NCI-H1105 (cell line): ENCODE results near the gene PLET1.
A peak's percentile ranks its signal among the peaks of the same experiment; 100 is the strongest.

Source experiments
- DNase-seq: peaks from one replicate; lab custom pipeline; 2025; lab: John Stamatoyannopoulos, UW

PLET1 gene

GRCh38 chr11:112281726-112282125 is 21.1 kb upstream of the PLET1 start:
- no peak for DNase-seq

GRCh38 chr11:112280268-112281126 is 19.8 kb upstream of the PLET1 start:
- peak; percentile 93 for DNase-seq

GRCh38 chr11:112279901-112280267 is 19.2 kb upstream of the PLET1 start:
- DNase-seq: peak; percentile 58

DNA sequence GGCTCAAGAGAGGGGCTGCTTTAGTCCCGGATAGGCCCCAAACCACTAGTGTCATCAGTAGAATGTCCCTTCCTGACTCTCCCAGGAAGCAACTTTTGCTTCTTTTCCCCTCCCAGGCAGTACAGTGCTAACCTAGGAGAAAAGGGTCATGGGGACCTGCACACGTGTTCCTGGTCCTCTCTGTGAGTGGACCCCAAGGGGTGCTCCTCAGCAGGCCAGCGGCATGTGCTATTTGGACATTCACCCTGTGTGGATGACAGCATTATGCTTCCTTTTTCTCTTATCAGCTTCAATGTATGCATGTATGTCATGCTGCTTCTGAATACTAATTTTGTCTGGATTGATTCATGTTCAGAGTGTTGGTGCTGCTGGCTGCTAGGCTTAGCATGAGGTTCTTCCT is 18.1 kb upstream of the PLET1 start:
- DNase-seq: no peak

GRCh38 chr11:112277941-112278340 is 17.3 kb upstream of the PLET1 start:
- no peak for DNase-seq

GRCh38 chr11:112277029-112277428 is 16.4 kb upstream of the PLET1 start:
- DNase-seq: no peak

DNA sequence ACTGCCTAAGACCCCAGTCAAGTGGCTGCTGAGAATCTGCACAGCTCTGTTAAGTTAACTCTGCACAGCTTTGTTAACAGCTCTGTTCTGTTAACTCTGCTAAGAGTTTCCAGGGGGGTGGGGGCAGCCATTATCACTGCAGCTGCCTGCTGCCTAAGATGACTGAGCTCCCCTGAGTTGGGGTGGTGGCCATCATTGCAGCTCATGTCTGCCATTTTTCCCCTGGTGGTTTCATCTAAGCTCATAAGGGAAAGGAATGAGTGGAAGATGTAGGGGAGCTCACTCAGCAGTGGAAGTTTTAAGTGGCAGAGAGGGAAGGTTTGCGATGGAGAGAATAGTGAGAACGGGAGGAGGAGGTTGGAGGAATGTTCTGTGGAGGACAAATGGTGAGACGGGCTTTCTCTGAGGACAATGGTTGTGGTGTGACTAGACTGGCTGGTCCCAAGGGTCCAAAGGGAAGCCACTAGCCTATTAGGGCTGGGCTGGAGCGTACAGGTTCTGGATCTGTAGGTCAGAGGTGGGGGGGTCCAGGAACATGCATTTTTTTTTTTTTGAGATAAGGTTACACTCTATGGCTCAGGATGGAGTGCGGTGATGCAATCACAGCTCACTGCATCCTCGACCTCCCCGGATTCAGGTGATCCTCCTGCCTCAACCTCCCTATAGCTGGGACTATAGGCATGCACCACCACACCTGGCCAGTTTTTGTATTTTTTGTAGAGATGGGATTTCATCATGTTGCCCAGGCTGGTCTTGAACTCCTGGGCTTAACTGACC is 13.5 kb upstream of the PLET1 start:
- no peak for DNase-seq

DNA sequence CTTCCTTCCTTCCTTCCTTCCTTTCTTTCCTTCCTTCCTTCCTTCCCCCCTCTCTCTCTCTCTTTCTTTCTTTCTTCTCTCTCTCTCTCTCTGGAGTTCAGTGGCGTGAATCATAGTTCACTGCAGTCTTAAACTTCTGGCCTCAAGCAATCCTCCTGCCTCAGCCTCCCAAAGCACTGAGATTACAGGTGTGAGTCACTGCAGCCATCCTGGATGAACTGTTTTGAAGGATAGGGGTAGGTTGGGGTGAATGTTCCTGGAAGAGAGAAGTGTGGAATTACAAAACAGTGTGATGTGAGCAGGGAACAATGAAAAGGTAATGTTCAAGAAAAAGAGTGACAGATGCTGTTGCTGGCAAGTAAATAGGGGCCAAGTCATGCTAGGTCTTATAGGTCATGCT is 12.4 kb upstream of the PLET1 start:
- DNase-seq: no peak

GRCh38 chr11:112271242-112271641 is 10.6 kb upstream of the PLET1 start:
- no peak for DNase-seq

- no peak for DNase-seq
Measured at GRCh38 chr11:112270551-112271180, 10.0 kb upstream of the PLET1 start.

DNA sequence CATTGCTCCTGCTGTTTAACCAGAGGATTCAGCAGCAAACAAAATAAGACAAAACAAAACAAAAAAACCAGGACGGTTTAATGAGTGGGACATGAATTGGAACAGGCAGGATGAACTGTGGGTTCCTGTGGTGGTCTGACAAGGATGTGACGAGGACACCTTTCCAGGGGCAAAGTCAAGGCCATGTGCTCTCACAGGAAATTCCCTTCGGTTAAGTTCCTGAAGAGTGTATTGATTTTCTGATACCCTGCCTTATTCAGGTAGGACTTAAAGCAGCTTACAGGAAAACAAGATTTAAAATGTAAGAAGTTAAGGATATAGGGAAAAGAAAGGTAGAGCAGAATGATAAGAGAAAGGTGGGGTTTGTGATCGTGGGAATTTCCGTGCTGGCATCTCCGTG is 8.5 kb upstream of the PLET1 start:
- no peak for DNase-seq

- no peak for DNase-seq
Measured at GRCh38 chr11:112268406-112268805, 7.7 kb upstream of the PLET1 start.

- no peak for DNase-seq
Measured at GRCh38 chr11:112267188-112267591, 6.5 kb upstream of the PLET1 start.

DNA sequence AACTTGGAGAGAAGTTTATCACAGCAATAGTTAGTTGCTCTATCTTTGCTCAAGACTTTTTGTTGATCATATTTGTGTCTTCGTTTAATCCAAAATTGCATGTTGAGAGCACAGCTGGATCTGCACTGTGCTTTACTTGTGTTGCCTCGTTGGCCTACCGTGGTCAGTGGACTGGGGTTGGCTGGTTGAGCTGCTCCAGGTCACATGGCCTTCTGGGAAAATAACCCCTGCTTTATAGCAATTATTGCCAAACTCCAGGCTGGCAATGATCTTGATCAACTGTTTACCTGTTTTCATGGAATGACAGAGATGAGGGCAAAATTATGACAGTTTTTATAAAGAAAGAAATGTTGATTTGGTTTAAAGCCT is 5.7 kb upstream of the PLET1 start:
- no peak for DNase-seq

DNA sequence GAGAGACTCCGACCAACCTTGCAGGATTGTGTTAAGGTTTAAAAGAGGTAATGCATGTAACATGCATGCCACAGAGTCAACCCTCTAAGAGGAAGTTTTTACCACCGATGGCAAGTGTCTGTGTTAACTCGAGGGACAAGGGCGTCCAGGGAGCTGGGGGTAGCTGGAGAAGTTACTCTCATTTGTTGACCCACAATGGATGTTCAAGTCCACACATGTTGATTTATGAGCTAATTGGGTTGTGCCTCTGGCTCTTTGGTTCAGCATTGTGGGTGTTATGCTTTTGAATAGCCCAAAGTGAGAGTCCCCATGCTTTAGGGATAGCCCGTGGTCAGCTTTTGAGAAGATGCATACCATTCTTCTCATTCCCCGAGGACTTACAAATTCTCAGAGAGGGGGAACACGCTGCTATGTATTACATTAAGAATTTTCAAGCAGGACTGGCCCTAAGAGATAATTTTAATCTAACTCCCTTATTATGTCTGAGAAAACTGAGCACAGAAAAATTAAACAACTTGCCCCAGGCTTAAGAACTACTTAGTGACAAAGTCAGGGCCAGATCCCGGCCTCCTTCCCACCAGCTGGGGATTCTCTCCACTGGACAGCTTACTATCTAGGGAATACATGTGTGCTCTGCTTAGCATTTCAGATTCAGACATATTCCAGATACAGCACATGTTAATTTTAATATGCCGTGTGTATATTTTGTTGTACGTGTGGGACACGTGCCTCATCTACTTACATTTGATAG is 5.2 kb upstream of the PLET1 start:
- DNase-seq: no peak

GRCh38 chr11:112255067-112255720 is 5.5 kb downstream of the PLET1 start:
- DNase-seq: no peak

DNA sequence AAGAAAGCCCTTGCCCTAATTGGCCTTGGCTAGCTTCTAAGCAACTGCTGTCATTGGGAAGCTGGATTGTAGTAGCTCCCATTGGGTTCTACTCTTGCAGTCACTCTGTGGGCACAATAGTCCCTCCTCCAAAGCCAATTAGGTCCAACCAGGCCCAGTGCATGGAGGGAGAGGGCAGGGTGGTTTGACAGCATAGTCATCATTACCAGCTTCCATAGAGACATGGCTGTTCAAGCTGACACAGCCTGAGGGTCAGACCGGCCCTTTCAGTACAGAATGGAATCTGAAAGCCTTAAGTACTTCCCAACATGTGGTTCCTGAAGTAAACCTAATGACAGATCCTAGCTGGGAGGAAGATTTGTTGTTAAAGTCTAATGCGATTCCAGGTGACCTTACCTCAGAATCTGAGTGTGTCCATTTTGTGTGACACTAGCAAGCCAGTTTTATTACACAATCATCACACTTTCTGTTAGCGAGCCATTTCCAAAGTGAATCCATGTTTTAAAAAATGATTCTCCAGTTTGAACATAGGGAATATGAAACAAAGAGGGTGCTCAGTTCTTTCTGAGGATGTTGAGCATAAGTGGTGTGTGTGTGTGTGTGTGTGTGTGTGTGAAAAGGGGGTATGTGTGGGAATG is 6.9 kb downstream of the PLET1 start:
- no peak for DNase-seq

DNA sequence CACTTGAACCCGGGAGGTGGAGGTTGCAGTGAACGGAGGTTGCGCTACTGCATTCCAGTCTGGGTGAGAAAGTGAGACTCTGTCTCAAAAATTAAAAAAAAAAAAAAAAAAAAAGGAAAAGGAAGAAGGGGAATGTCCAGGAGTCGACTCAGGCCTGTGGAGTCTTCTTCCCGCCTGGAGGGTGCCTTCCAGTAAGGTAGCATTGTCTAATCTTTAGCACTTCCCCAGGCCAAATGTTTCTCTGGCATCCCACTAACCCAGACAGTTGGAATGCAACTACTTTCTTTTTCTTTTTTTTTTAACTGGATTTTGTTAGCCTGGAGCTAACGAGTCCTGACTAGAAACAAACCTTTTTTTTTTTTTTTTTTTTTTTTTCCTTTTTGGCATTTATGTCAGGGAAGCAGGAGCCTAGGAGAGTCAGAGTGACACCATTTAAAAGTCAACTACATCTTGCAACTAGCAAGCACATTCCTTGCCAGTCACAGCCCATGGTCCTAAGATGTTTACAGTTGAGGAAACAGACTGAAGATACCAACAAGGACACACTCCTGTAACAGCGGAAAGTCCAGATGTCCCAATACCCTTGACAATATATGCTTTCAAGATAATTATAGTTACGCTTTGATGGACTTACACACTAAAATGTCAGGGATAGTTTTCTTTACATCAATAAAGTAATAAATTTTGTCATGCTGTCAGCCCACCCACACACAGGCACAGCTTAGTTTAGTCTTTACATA is 10.6 kb downstream of the PLET1 start:
- DNase-seq: no peak

- DNase-seq: no peak
Measured at GRCh38 chr11:112248201-112248600, 12.5 kb downstream of the PLET1 start.

GRCh38 chr11:112247201-112247600 is 13.5 kb downstream of the PLET1 start:
- DNase-seq: no peak

- DNase-seq: no peak
Measured at GRCh38 chr11:112241486-112241885, 19.2 kb downstream of the PLET1 start.
